SH-SY5Y (cell line): ENCODE data around the gene NSD1.

Source experiments
- GATA2 ChIP-seq: IDR thresholded peaks from 2 replicates; pipeline ENCODE4 v1.6.1; 2011; ENCODE audit warnings: mild to moderate bottlenecking, low read depth, low read length
- GATA3 ChIP-seq: IDR thresholded peaks from 2 replicates; pipeline ENCODE4 v1.6.1; 2011; ENCODE audit warnings: low read depth, mild to moderate bottlenecking, low read length, moderate library complexity

DNA sequence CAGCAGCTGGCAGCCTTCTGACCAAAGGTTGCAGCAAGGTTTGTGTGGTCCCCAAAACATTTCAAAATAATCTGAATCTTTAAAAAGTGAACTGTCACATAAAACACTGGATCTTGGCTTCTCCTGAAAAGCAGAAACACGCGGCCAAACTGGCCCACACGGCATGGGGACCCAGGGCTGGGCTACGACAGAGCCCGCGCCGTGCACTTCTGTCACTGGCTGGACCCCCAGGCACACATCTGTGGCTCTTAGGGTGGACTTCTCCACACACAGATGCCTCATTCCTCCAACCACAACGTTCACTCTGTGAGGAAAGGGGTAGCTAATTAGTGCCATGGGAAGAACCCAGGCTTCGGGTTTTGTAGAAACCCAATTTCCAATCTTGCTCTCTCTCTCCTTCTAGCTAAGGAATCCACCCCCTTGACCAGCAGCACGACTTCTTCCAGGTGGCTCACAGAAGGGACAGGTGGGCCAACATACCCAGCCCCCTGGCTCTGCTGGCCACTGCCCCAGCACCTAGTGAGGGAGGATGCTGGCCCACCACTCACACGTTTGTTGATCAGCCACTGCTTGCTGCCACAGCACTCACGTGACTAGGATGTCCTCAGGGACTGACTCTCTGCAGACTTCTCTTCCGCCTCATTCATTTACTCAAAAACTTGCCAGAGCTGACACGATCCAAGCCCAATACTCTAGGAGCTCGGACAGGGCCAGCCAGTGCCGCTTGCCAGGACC lies 200.0 kb downstream of the NSD1 start:
- TF ChIP-seq GATA2 (no peak), GATA3 (no peak)
